HG03095 (cell line): ENCODE data around the gene XIAP.
"Not testable (repeated sequence)": the region's sequence is repeated elsewhere in the genome, so short reads cannot be mapped to it uniquely, and the experiment has no call there.

ENCODE experiments used
- ATAC-seq: cut with Tn5 transposase; IDR thresholded peaks from one replicate; pipeline ENCODE4 v1.9.1; 2021; ENCODE audit warnings: moderate library complexity; ENCODE audit not compliant: unreplicated experiment

The XIAP gene

GRCh38 chrX:123873956-123874355 lies 14.1 kb downstream of the XIAP start:
- ATAC-seq, result no peak

DNA sequence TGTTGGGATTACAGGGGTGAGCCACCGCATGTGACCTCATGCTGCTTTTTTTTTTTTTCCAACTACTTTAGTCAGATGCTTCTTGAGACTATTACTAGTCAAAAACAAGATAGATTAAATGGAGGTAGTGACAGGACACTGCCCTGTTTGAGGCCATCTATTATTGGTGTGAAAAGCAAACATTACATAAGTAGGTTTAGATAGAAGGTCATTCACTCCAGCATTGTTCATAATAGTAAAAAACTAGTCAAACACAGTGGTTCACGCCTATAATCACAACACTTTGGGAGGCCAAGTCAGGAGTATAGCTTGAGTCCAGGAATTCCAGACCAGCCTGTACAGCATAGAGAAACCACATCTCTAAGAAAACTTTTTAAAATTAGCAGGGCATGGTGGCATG lies 16.3 kb downstream of the XIAP start:
- ATAC-seq, result no peak

GRCh38 chrX:123876844-123877243 lies 17.0 kb downstream of the XIAP start:
- no peak for ATAC-seq

DNA sequence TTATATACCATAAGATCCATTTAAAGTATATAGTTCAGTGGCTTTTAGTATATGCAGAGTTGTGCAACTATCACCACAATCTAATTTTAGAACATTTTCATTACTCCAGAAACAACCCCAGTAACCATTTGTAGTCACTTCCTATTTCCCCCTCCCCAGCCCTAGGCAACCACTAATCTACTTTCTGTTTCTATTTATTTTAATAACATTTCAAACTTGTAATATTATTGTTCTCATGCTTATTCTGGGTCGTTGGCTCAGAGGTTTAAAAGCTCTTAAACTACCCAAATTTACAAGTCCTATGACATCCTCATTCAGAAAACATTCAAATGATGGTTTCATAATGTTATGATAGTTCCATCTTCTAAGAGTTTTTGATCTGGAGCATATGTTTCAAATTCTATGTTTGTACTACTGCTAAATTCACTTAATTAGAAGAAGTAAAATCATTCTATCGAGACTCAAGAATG lies 18.4 kb downstream of the XIAP start:
- peak; percentile 80 for ATAC-seq

GRCh38 chrX:123881330-123881729 lies 21.5 kb downstream of the XIAP start:
- no peak for ATAC-seq

DNA sequence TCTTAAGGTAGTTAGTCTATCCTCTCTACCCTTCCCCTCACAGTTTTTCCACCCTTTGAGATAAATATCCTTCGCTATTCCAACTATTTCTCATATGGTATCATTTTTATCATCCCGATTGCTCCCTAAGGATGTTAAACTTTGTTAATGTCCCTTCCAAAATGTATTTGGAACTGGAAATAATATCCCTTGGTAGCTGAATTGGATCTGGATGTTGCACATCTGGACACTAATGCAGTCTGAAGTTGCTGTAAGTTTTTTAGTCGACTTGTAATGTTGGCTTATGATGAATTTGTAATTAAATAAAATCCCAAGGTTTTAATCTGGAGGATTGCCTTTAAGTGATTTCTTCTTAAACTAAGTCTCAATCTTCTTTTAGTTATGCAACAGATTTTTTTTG lies 22.5 kb downstream of the XIAP start:
- no peak for ATAC-seq

GRCh38 chrX:123884809-123885408 lies 25.1 kb downstream of the XIAP start:
- ATAC-seq, result no peak

- ATAC-seq, result no peak
These were observed 39.8 kb downstream of the XIAP start for GRCh38 chrX:123899701-123900100.

GRCh38 chrX:123903261-123903660 lies 43.4 kb downstream of the XIAP start:
- not testable (repeated sequence) for ATAC-seq

DNA sequence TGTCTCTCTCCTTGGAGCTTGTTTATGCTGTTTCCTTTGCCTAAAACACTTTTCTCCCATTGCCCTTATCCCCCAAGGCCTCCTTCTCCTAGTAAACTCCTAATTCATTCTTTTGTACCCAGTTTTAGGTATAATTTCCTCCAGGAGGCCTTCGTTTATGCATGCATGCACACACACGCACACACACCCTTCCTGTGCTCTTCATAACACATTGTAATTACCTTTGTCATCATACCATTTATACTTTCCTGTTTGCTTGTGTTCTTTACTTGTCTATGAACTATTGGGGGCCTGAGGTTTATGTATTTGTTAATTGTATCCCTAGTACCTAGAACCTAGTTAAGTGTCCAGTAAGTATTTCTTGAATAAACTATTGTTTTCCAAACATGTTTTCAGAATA lies 45.5 kb downstream of the XIAP start:
- no peak for ATAC-seq

DNA sequence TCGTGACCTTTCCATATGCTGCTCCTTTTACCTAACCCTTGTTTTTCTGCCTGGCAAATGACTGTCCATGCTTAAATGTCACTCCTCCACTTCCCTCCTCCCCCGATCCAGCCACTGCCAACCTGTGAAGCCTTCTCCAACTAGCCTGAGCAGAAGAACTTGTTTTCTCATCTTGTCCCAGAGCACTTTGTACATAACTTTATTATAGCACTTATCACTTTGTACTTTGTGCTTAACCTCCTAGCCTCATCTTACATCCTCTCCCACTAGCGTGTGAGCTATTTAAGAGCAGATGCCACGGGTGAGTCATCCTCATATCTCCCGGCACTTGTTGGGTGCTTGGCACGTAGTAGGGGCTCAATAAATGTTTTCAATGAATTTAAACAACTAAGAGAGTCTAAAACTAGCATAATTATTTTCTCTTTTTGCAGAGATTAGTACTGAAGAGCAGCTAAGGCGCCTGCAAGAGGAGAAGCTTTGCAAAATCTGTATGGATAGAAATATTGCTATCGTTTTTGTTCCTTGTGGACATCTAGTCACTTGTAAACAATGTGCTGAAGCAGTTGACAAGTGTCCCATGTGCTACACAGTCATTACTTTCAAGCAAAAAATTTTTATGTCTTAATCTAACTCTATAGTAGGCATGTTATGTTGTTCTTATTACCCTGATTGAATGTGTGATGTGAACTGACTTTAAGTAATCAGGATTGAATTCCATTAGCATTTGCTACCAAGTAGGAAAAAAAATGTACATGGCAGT lies 46.9 kb downstream of the XIAP start:
- no peak for ATAC-seq

- no peak for ATAC-seq
These were observed 49.7 kb downstream of the XIAP start for GRCh38 chrX:123909523-123909922.

DNA sequence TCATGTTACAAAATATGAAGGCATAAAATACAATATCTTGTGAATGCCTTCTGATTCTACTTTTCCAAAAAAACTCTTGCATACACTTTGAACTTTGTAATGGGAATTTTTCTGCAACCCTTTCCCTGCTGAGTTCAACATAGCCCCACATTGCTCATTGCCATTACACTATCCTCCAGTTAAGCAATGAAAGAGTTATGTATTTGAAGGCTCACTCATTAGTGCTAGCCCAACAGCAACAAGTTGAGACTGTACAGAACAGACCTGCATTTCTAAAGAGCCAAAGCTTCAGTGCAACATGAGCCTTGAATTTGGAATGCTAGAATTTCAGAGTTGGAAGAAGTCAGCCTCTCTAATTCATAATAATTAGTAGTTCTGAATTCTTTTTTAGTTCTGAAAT lies 57.2 kb downstream of the XIAP start:
- no peak for ATAC-seq

DNA sequence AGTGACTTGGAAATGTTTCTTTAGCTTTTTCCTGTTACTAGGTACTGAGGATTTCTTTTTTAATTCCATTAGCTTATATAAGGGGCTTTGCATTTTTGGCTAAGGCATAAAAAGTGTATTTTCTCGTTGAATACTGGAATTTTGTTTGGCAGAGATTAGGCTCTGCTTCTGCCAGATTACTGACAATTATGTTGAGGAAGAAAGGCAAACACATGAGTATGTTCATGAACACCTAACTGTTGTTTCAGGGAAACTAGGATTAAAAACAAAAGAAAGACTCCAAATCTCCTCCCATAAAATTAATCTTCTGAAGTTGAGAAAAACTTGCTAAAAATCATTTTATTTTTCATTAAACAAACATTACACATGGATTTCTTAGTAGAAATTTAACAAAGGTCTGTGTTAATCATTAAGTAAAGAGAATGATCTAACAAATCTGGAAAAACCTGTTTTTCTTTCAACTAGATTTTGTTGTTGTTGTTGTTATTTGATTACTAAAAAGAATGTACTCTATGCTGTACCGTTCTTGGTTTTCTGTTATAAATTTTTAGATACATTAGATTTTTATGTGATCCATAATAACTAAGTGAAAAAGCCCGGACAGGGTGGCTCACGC lies 58.4 kb downstream of the XIAP start:
- ATAC-seq, result no peak

- no peak for ATAC-seq
These were observed 60.4 kb downstream of the XIAP start for GRCh38 chrX:123920105-123920785.

- ATAC-seq, result no peak
These were observed 63.4 kb downstream of the XIAP start for GRCh38 chrX:123923211-123923610.

DNA sequence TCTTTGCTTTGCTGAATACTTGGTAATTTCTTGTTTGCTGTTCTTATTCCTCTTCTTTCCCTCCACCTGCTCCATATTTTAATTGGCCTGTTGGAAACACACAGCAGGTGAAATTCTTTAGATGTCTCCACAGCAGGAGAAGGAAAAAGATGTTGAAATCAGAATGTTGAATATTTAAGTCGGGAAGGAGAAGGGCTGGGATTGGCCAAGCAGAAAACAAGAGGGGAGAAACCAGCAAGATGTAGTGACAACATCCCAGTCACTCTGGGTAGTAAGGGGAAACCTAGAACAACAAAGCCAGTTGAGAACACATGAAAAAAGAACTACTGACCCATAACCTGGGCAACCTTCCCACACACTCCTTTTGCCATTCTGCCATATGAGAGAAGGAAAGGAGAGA lies 64.3 kb downstream of the XIAP start:
- no peak for ATAC-seq

DNA sequence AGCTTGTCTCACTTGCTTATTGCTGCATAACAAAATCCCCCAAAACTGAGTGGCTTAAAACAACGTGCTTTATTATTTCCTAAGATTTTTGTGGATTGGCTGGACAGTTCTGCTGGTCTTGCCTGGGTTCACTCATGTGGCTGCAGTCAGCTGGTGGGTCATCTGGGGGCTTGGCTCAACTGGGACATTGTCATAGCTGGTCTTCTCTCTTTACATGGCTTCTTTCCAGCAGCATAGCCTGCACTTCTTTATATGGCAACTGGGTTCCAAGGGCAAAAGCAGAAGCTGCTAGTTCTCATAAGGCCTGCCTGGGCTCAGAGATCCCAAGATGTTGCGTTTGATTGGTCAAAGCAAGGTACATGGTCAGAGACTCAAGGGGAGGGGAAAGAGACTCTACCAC lies 68.0 kb downstream of the XIAP start:
- no peak for ATAC-seq

DNA sequence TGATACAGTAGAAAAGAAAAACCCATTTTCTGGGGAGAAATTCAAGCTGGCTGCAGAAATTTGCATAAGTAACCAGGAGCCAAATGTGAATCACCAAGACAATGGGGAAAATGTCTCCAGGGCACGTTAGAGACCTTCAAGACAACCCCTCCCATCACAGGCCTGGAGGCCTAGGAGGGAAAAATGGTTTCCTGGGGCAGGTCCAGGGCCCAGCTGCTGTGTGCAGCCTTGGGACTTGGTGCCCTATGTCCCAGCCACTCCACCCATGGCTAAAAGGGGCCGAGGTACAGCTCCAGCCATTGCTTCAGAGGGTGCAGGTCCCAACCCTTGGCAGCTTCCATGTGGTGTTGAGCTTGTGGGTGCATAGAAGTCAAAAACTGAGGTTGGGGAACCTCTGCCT lies 72.2 kb downstream of the XIAP start:
- ATAC-seq, result not testable (repeated sequence)

DNA sequence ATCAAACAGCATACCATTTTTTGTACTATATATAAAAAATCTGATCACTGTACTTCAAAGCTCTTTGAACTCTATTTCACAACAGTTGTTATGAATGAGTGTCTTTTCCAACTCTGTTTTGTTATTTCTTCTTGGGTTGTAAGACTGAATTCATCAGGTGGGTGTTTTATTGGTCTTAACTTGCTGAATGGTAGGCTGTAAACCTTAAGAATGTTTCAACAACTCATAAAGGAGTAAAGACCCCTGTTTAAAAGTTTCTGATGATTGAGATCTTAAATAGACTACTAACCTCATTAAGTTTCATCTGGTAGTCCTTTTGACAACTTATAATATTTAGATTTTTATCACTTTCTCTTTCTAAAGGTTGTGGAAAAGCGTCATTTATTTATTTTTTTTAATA lies 83.2 kb downstream of the XIAP start:
- no peak for ATAC-seq

DNA sequence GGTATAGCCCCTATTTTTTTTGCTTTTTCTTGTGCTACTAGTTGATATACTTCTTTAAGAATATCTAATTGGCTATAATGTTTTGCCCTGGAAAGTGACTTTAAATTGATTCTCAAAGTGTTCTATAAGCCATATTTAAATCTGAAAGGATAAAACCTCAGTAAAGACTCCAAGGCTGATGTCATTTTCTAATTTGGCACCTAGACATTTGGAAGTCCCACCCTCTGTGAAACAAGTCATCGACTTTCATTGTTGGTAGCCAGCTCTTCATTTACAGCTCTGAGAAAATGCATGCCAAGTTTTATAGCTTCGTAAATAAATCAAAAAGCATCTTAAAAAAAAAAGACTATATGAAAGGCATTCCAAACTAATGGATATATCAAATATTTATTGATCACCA lies 83.6 kb downstream of the XIAP start:
- no peak for ATAC-seq

- ATAC-seq, result no peak
These were observed 90.0 kb downstream of the XIAP start for GRCh38 chrX:123949846-123950245.
